HG03520 (cell line): Measurements from ENCODE around the gene ARHGEF17.

Experiments used
- ATAC-seq: cut with Tn5 transposase; IDR thresholded peaks from one replicate; pipeline ENCODE4 v1.9.1; 2021; ENCODE audit warnings: mild to moderate bottlenecking, moderate library complexity; ENCODE audit not compliant: unreplicated experiment

Gene ARHGEF17

DNA sequence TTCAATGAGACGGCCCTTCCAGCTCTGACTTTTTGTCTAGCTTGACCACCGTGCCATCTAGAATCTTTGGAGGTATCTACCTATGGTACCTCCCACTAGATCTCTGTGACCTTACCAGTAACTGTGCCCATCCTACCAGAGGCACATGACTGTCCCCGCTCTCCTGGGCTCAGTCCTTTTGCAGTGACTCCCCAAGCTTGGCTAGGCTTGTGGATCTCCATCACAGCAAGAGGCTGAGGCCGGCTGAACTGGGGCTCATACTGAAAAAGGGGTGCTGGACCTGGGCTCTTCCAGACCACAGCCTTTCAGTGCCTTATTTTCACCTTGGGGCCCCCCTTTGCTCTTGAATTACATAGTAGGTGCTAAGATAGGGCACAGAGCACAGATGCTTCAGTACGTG lies 95.5 kb downstream of the ARHGEF17 start:
- no peak for ATAC-seq

DNA sequence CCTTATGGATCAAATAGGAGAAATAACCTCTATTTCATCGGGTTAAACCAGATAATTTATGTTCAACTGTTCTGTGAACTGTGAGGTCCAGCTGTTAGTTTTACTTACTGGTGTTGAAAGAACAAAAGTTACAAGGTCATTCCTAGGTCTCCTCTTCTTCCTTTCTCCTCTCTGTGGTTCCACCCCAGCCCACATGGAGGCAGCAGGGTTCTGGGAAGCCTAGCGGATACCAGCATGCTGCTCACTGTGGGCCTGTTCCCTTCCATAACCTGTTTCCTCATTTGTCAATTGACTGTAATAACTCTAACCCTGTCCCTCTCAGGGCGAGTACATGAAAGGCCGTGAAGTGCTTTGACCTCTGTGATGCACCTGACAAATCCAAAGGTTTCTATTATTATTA lies 96.0 kb downstream of the ARHGEF17 start:
- no peak for ATAC-seq

DNA sequence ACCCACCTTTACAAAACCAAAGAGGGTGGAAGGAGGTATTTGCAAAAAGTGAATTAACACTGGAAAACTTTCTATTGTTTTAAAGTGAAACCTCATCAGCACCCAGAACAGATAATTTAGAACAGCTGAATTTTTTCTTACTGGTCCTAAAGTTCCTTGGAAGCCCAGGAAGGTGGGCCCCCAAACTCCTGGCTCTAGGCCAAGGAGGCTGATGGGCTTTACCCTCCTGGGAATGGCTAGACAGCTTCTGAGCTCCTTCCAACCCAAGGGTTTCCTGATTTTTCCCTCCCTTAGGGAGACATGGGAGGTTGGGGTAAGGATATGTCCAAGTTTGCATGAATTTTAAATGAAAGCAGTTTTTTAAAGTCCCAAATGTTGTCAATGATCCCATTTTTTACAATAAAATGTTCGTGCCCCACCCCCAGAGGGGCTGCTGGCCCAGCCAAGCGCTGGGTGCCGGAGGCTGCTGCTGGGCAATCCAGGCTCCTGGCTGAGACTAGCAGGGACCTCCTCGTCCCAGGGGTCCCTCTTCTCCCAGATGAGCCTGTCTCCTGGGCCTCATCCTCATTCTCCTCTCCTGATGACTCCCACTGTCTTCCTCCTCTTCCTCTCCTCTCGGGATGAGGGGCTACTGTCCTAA lies 96.5 kb downstream of the ARHGEF17 start:
- ATAC-seq: no peak

DNA sequence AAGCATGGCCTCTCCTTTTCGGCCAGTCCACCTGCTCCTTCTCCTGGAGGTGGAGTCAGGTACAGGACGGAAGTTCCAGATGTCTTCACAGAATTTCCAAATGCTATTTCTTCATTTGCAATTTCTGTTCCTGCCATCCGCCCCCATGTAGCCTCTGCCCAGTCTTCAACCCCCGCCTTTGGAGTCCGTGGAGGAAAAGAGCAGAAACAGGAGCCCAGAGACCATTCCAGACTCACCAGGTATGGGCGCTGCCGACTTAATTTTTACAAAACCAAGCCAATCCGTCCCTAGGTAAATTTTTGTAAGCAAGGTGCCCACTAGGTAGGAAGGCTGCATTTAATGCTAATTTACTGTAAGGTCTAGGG lies 97.1 kb downstream of the ARHGEF17 start:
- ATAC-seq: no peak

DNA sequence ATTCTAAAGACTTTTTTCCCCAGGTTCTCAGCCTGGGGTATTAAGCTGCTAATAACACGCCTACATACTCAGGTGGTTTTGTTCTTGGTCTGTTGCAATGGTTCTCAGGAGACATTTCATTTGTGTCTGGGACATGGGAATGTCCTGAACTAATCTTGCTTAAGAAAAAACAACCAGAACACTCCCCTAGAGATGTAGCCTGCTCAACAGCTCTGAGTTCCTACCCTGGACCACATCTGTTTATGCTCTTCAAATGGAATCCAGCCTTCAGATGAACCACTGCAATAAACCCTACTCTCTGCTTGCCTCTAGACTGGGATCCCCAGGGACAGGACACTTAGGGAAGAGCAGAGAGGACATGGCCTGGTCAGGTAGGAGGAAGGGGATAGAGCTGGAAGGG lies 98.1 kb downstream of the ARHGEF17 start:
- no peak for ATAC-seq

DNA sequence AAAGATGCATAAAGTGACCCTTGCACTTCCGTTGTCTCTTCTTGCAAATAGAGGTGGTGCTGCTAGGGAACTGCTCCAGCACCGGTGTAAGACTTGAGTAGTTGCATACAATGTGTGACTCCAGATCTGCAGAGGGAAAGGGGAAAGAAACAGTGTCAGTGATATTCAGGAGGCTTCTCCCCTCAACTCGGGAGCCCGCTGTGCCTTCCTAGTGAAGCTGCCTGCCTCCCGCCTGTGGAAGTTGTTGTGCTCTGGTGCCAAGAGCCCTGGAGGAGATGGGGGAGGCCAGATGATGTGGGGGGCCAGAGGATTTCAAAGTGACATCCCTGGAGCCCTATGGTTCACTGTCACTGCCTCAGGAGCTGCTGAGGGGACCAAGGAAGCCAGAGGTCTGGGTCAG lies 98.5 kb downstream of the ARHGEF17 start:
- no peak for ATAC-seq

DNA sequence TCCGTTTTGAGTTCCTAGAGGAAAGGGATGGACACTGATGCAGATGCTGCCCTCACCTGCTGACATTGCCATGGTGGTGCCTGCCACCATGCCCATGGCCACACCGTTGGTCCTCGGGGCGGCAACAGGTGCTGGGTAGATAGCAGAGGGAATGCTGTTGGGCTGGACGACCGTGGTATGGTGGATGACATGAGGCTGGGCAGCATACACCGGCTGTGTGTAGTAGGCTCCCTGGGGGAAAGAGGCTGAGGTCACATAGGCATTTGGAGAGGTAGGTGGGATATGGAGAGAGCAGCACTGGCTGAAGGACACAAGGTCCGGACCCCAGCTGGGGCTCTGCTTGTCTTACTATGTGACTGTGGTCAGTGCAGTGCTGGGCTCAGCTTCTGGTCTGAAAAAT lies 101.4 kb downstream of the ARHGEF17 start:
- no peak for ATAC-seq

DNA sequence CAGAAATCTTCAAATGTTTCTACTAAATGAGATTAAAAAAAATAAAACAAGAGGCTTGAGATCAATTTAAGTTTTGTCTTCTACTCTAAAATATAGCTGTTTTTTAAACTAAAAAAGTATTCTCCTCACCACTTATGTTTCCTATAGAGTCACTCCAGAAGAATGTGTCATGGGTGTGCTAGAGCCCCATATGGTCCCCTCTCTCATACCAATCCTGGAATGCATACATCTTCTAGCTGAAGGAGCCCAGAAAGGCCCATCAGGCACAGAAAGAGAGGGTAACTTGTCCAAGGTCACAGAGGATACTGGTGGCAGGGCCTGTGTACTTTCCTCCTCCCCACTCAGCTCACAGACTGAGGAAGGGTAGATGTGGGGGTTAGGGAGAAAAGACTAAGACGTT lies 102.6 kb downstream of the ARHGEF17 start:
- no peak for ATAC-seq

DNA sequence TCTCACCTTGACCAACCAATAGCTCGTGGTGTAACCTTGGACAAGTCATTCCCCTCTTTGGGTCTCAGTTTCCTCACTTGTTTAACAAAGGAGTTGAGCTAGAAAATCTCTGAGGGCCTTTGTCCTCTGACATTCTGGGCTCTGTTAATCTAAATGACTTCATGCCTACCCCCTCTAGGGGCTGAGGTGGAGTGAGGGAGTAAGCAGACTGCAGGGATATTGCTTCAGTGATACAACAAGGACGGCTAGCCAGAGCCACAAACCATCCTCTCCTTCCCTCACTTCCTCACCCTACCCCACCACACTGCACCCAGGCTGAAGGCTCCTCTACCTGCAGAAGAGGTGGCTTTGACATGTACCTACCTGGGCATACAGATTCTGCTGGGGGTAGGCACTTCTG lies 103.0 kb downstream of the ARHGEF17 start:
- ATAC-seq: no peak

DNA sequence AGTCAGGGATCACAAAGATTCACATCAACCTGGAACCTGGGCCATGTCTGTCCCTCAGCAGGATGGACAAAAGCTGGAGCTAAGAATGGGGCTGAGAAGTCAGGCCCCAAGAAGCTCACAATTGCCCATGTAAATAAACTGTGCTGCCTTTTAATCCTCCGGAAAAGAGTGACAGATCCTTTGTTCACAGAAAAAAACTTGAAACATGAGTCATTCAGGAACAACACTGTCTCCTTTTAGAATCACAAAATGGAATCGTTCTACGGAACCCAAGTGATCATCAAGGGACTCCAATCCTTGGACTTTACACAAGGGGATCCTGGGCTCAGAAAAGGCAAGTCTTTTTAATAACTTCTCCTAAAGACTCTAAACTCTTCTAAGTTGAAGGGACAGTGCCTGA lies 104.2 kb downstream of the ARHGEF17 start:
- ATAC-seq: no peak

DNA sequence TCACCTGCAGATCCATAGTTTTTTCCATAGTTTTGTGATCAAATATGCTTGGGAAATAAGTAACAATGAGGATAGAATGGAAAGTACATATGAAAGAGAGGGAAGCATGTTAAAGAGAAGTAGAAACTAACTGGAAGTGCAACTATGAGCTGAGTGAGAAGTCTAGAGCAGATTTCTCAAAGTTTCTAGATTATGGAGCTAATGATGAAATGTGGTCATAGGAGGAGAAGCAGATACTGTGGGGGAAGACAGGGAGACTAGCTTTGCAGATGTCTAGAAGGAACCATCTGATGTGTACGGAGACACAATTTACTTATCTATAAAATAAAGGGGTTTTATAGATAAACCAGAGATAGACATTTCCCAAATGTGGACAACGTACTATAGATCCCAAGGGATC lies 105.2 kb downstream of the ARHGEF17 start:
- no peak for ATAC-seq

DNA sequence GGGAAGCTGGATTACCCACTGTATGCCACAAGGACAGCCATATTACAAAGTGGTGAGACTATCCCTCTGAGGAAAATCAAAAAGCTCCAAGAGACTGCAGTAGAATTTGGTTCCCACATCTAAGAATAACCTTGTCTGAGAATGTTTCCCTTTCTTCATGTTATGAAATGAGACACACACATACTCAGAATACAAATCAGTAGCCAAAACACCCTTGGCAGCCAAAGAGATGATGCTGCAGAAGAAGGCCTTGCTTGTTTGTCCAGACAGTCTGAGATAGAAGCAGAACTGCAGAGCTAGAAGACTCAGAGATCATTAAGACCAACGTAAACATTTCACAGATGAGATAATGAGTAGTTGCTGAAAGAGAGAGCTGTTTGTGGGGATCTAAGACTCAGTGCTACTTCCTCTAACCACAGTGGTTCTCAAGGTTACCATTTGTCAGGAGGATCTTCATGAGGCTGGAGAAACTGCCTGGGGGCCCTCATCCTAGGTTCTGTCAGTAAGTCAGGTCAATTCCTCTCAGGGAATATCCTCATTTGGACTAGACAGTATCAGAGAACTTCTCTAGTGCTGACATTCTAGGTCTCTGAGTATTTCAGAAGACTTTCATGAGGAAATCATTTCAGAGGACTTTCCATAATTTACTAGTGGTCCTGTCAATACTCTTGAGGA lies 107.0 kb downstream of the ARHGEF17 start:
- no peak for ATAC-seq

DNA sequence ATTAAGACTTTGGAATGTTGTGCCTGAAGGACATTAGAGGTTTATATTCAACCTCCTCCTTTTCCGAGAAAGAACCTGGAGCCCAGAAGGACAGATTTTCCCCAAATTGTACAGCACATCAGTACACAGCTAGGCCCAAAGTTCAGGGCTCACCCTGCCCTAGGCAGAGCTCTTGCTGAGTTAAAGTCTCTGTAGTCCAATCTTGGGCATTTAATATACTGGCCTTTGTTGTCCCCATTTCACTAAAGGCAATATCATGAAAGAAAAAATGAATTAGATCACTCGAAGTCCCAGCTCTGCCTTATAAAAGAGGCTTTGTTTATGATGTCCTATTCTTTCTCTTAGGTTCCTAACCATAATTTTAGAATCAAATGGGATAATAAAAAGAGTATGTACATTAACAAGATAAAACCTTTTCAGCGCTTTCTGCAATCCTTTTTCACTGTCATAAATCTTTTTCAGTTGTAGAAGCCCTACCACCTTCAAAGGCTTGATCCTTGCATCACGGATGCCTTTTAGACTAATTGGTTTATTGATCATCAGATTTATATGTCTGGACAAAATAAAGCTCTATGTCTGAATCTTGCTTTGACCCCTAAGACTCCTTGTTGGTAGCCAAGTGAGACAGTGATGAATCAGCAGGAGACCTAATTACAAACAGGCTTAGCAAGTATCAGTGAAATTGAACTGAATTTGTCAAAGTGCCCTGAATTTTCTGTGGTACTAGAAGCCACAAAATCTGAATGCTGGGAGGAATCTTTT lies 108.0 kb downstream of the ARHGEF17 start:
- ATAC-seq: no peak

DNA sequence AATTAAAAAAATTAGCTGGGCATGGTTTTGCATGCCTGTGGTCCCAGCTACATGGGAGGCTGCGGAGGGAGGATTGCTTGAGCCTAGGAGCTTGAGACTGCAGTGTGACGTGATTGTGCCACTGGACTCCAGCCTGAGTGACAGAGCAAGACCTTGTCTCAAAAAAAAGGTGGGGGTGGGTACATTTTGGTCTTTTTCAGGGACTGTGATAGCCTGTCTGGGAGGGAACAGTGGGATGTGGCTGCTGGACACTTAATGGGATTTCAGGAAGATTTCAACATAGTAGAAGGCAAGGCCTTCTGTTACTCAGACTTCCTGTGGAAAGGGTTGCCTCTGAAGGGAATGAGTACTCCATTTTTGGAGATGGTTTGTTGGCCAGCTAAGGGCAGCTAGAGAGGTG lies 108.7 kb downstream of the ARHGEF17 start:
- no peak for ATAC-seq
